Ascending aorta (tissue), 2 donors: ENCODE data around the gene KRTAP12-3. TPM values are rescaled to one million over a fixed set of nuclear protein-coding genes. Genes with fewer than 3 reads are reported as not detected.

ENCODE experiments used
- DNase-seq, 2 donors: peaks; one replicate each; pipeline ENCODE4 v3.0.0-alpha.2; 2019; ENCODE audit warnings: low spot score in 2 of 2
- H3K27ac ChIP-seq, 2 donors: fragments of 200-600 bp; sonication (generic); one replicate each; pipeline ENCODE4 v1.5.1; 2016 to 2017; ENCODE audit warnings: mild to moderate bottlenecking in 1 of 2
- H3K27me3 ChIP-seq: fragments of 200-600 bp; sonication (generic); one replicate; pipeline ENCODE4 v1.5.1; 2017
- H3K36me3 ChIP-seq, 2 donors: fragments of 200-600 bp; sonication (generic); one replicate each; pipeline ENCODE4 v1.5.1; 2016
- H3K4me1 ChIP-seq, 2 donors: fragments of 200-600 bp; sonication (generic); one replicate each; pipeline ENCODE4 v1.5.1; 2016 to 2017; ENCODE audit warnings: mild to moderate bottlenecking in 1 of 2
- H3K4me3 ChIP-seq, 2 donors: fragments of 200-600 bp; sonication (generic); one replicate each; pipeline ENCODE4 v1.5.1; 2016 to 2017; ENCODE audit warnings: mild to moderate bottlenecking in 1 of 2
- H3K9me3 ChIP-seq, 2 donors: fragments of 200-600 bp; sonication (generic); one replicate each; pipeline ENCODE4 v1.5.1; 2016
- CTCF ChIP-seq, 3 experiments: fragments of 200-600 bp in 2 of 3; fragments of 450-650 bp in 1 of 3; sonication (generic) in 2 of 3; IDR thresholded peaks; one replicate each; pipeline ENCODE4 v1.5.1; 2016 to 2019; ENCODE audit warnings: antibody characterized with exemption in 3 of 3, mild to moderate bottlenecking in 1 of 3, moderate library complexity in 1 of 3
- intact Hi-C: fragments of 100-400 bp; cut with DNase I; formaldehyde crosslinking; loops from one replicate; pipeline ENCODE4 v1.15.1; 2023
- total RNA-seq: library from RNA; depleted of rRNA; stranded (reverse); fragments of >200 nt; gene quantifications from one replicate; pipeline ENCODE4 v1.1.0, GENCODE V29; 2016

The KRTAP12-3 gene
- total RNA-seq, 1 donor from 2014 or later = not detected

- H3K27me3 ChIP-seq = no peaks in the 10 kb centered on the region
- intact Hi-C loops = no loop called here
- no peak for TF ChIP-seq CTCF (IDR thresholded peaks at IDR 0.05)
- H3K36me3 ChIP-seq = no peaks in the 10 kb centered on the region
- no peak for DNase-seq
- H3K4me3 ChIP-seq = no peak overlapping the region
- no peak overlapping the region for H3K27ac ChIP-seq
- no peaks in the 10 kb centered on the region for H3K4me1 ChIP-seq
- H3K9me3 ChIP-seq = peaks cover 0 to 7% of the 10 kb centered on the region in 2 donors
Measured at GRCh38 chr21:44691686-44692085, 34.0 kb downstream of the KRTAP12-3 start.

GRCh38 chr21:44692798-44693512 lies 35.2 kb downstream of the KRTAP12-3 start:
- no peaks in the 10 kb centered on the region for H3K27me3 ChIP-seq
- no peaks in the 10 kb centered on the region for H3K36me3 ChIP-seq
- DNase-seq = no peak
- intact Hi-C loops = no loop called here
- no peak overlapping the region for H3K4me3 ChIP-seq
- H3K27ac ChIP-seq = no peak overlapping the region
- H3K4me1 ChIP-seq = no peaks in the 10 kb centered on the region
- TF ChIP-seq CTCF (IDR thresholded peaks at IDR 0.05) = no peak
- H3K9me3 ChIP-seq = peaks cover 0 to 7% of the 10 kb centered on the region in 2 donors

GRCh38 chr21:44694776-44695175 lies 37.0 kb downstream of the KRTAP12-3 start:
- no peaks in the 10 kb centered on the region for H3K36me3 ChIP-seq
- intact Hi-C loops = no loop called here
- peaks cover 0 to 7% of the 10 kb centered on the region in 2 donors for H3K9me3 ChIP-seq
- DNase-seq = peak in 1 of 2 donors; percentile 16
- TF ChIP-seq CTCF (IDR thresholded peaks at IDR 0.05) = no peak
- no peaks in the 10 kb centered on the region for H3K27me3 ChIP-seq
- no peak overlapping the region for H3K27ac ChIP-seq
- no peaks in the 10 kb centered on the region for H3K4me1 ChIP-seq
- H3K4me3 ChIP-seq = no peak overlapping the region

- intact Hi-C loops = no loop called here
- Histone ChIP-seq H3K4me1 (no peaks in the 10 kb centered on the region), H3K27ac (no peak overlapping the region), H3K9me3 (peaks cover 0 to 7% of the 10 kb centered on the region in 2 donors), H3K36me3 (no peaks in the 10 kb centered on the region), H3K4me3 (no peak overlapping the region), H3K27me3 (no peaks in the 10 kb centered on the region)
- no peak for TF ChIP-seq CTCF (IDR thresholded peaks at IDR 0.05)
- peak in 1 of 2 donors; percentile 48 for DNase-seq
Measured at GRCh38 chr21:44695184-44695583, 37.5 kb downstream of the KRTAP12-3 start.

GRCh38 chr21:44695641-44696040 lies 37.9 kb downstream of the KRTAP12-3 start:
- Histone ChIP-seq H3K27ac (no peak overlapping the region), H3K27me3 (no peaks in the 10 kb centered on the region), H3K4me3 (no peak overlapping the region), H3K4me1 (no peaks in the 10 kb centered on the region), H3K36me3 (no peaks in the 10 kb centered on the region), H3K9me3 (peaks cover 0 to 7% of the 10 kb centered on the region in 2 donors)
- intact Hi-C loops = no loop called here
- TF ChIP-seq CTCF (IDR thresholded peaks at IDR 0.05) = no peak
- DNase-seq = peak in 1 of 2 donors; percentile 43
